ENCODE measurements around the gene PFN3.
"Not testable (repeated sequence)": the region's sequence is repeated elsewhere in the genome, so short reads cannot be mapped to it uniquely, and the experiment has no call there.

PFN3 gene

GRCh38 chr5:177419046-177419445 lies 18.6 kb upstream of the PFN3 start:
- Histone ChIP-seq H2AK5ac (ENCODE audit: low read length) (no peak overlapping the region), H3K4me3 (ENCODE audit: low read depth, low read length) (no peak overlapping the region), H3K4me1 (ENCODE audit: control insufficient read depth in 1 of 2, insufficient read depth in 2 of 2, low read length in 2 of 2) (no peaks in the 10 kb centered on the region), H2BK120ac (ENCODE audit: insufficient read depth, low read length, poor library complexity) (no peak overlapping the region), H3K9me3 (ENCODE audit: insufficient read depth, low read depth, low read length) (no peaks in the 10 kb centered on the region), H2BK5ac (ENCODE audit: low read depth, low read length, poor library complexity) (no peak overlapping the region), H3K9ac (ENCODE audit: low read length) (no peak overlapping the region), H3K4ac (ENCODE audit: low read depth, low read length) (no peak overlapping the region), H3K27ac (ENCODE audit: low read depth, low read length) (no peak overlapping the region), H3K23ac (ENCODE audit: low read length) (no peak overlapping the region), H4K12ac (ENCODE audit: low read depth, low read length) (no peak overlapping the region), H4K8ac (ENCODE audit: low read depth, low read length) (no peak overlapping the region), H3K27me3 (ENCODE audit: insufficient read depth, low read length) (no peaks in the 10 kb centered on the region), H3K36me3 (ENCODE audit: control insufficient read depth in 1 of 2, insufficient read depth in 2 of 2, low read length in 2 of 2) (no peaks in the 10 kb centered on the region), H2BK12ac (ENCODE audit: low read length) (no peak overlapping the region), H2AFZ (ENCODE audit: insufficient read depth, low read length, poor library complexity) (no peak overlapping the region), H3K14ac (ENCODE audit: low read length) (no peak overlapping the region), H3K79me2 (ENCODE audit: control insufficient read depth, insufficient read depth, low read length, poor library complexity) (no peaks in the 10 kb centered on the region), H3K18ac (ENCODE audit: low read length) (no peak overlapping the region), H4K91ac (ENCODE audit: low read depth, low read length) (no peak overlapping the region), H3K79me1 (ENCODE audit: low read length) (no peaks in the 10 kb centered on the region), H3K4me2 (ENCODE audit: low read length) (no peak overlapping the region)
- DNase-seq: peak; percentile 52 to 91
- WGBS (ENCODE audit: extremely low coverage, insufficient coverage, insufficient read length): no CpG with 5 or more reads among the region's 3 CpGs

GRCh38 chr5:177417081-177417480 lies 16.6 kb upstream of the PFN3 start:
- not testable (repeated sequence) for H2BK12ac ChIP-seq (ENCODE audit: low read length); H3K9me3 ChIP-seq (ENCODE audit: insufficient read depth, low read depth, low read length); H2BK5ac ChIP-seq (ENCODE audit: low read depth, low read length, poor library complexity); H2BK120ac ChIP-seq (ENCODE audit: insufficient read depth, low read length, poor library complexity); H3K18ac ChIP-seq (ENCODE audit: low read length); DNase-seq; H3K27ac ChIP-seq (ENCODE audit: low read depth, low read length); H3K4ac ChIP-seq (ENCODE audit: low read depth, low read length); H4K12ac ChIP-seq (ENCODE audit: low read depth, low read length); H3K9ac ChIP-seq (ENCODE audit: low read length); H3K4me1 ChIP-seq (ENCODE audit: control insufficient read depth in 1 of 2, insufficient read depth in 2 of 2, low read length in 2 of 2); H3K4me2 ChIP-seq (ENCODE audit: low read length); H3K23ac ChIP-seq (ENCODE audit: low read length); H3K36me3 ChIP-seq (ENCODE audit: control insufficient read depth in 1 of 2, insufficient read depth in 2 of 2, low read length in 2 of 2); H3K27me3 ChIP-seq (ENCODE audit: insufficient read depth, low read length); H4K8ac ChIP-seq (ENCODE audit: low read depth, low read length); H3K14ac ChIP-seq (ENCODE audit: low read length); H3K79me2 ChIP-seq (ENCODE audit: control insufficient read depth, insufficient read depth, low read length, poor library complexity); H2AFZ ChIP-seq (ENCODE audit: insufficient read depth, low read length, poor library complexity); H2AK5ac ChIP-seq (ENCODE audit: low read length); H4K91ac ChIP-seq (ENCODE audit: low read depth, low read length); H3K4me3 ChIP-seq (ENCODE audit: low read depth, low read length); H3K79me1 ChIP-seq (ENCODE audit: low read length)
- no CpG with 5 or more reads among the region's 6 CpGs for WGBS (ENCODE audit: extremely low coverage, insufficient coverage, insufficient read length)

GRCh38 chr5:177414481-177414880 lies 14.0 kb upstream of the PFN3 start:
- H3K27me3 ChIP-seq (ENCODE audit: insufficient read depth, low read length): no peaks in the 10 kb centered on the region
- no peak overlapping the region for H3K14ac ChIP-seq (ENCODE audit: low read length)
- H3K18ac ChIP-seq (ENCODE audit: low read length): no peak overlapping the region
- H3K27ac ChIP-seq (ENCODE audit: low read depth, low read length): no peak overlapping the region
- no peak overlapping the region for H3K9ac ChIP-seq (ENCODE audit: low read length)
- H3K79me2 ChIP-seq (ENCODE audit: control insufficient read depth, insufficient read depth, low read length, poor library complexity): no peaks in the 10 kb centered on the region
- H3K4me1 ChIP-seq (ENCODE audit: control insufficient read depth in 1 of 2, insufficient read depth in 2 of 2, low read length in 2 of 2): no peaks in the 10 kb centered on the region
- no peaks in the 10 kb centered on the region for H3K36me3 ChIP-seq (ENCODE audit: control insufficient read depth in 1 of 2, insufficient read depth in 2 of 2, low read length in 2 of 2)
- no peak overlapping the region for H2BK120ac ChIP-seq (ENCODE audit: insufficient read depth, low read length, poor library complexity)
- DNase-seq: no peak
- H3K23ac ChIP-seq (ENCODE audit: low read length): no peak overlapping the region
- H2BK12ac ChIP-seq (ENCODE audit: low read length): no peak overlapping the region
- H2AK5ac ChIP-seq (ENCODE audit: low read length): no peak overlapping the region
- WGBS (ENCODE audit: extremely low coverage, insufficient coverage, insufficient read length): no CpG with 5 or more reads among the region's 3 CpGs
- no peak overlapping the region for H2BK5ac ChIP-seq (ENCODE audit: low read depth, low read length, poor library complexity)
- no peak overlapping the region for H3K4ac ChIP-seq (ENCODE audit: low read depth, low read length)
- H3K79me1 ChIP-seq (ENCODE audit: low read length): no peaks in the 10 kb centered on the region
- H4K12ac ChIP-seq (ENCODE audit: low read depth, low read length): no peak overlapping the region
- H3K4me2 ChIP-seq (ENCODE audit: low read length): no peak overlapping the region
- H4K91ac ChIP-seq (ENCODE audit: low read depth, low read length): no peak overlapping the region
- no peak overlapping the region for H3K4me3 ChIP-seq (ENCODE audit: low read depth, low read length)
- no peak overlapping the region for H2AFZ ChIP-seq (ENCODE audit: insufficient read depth, low read length, poor library complexity)
- no peak overlapping the region for H4K8ac ChIP-seq (ENCODE audit: low read depth, low read length)
- no peaks in the 10 kb centered on the region for H3K9me3 ChIP-seq (ENCODE audit: insufficient read depth, low read depth, low read length)

GRCh38 chr5:177412603-177413233 lies 12.3 kb upstream of the PFN3 start:
- H2BK120ac ChIP-seq (ENCODE audit: insufficient read depth, low read length, poor library complexity): no peak overlapping the region
- no peak overlapping the region for H3K4me3 ChIP-seq (ENCODE audit: low read depth, low read length)
- no peak overlapping the region for H4K12ac ChIP-seq (ENCODE audit: low read depth, low read length)
- H2BK12ac ChIP-seq (ENCODE audit: low read length): no peak overlapping the region
- H3K4me1 ChIP-seq (ENCODE audit: control insufficient read depth in 1 of 2, insufficient read depth in 2 of 2, low read length in 2 of 2): no peaks in the 10 kb centered on the region
- WGBS (ENCODE audit: extremely low coverage, insufficient coverage, insufficient read length): no CpG with 5 or more reads among the region's 8 CpGs
- peak overlapping the region; percentile 68 for H3K23ac ChIP-seq (ENCODE audit: low read length)
- no peak overlapping the region for H3K18ac ChIP-seq (ENCODE audit: low read length)
- no peaks in the 10 kb centered on the region for H3K27me3 ChIP-seq (ENCODE audit: insufficient read depth, low read length)
- H3K27ac ChIP-seq (ENCODE audit: low read depth, low read length): no peak overlapping the region
- no peak overlapping the region for H4K8ac ChIP-seq (ENCODE audit: low read depth, low read length)
- no peak overlapping the region for H2BK5ac ChIP-seq (ENCODE audit: low read depth, low read length, poor library complexity)
- no peak overlapping the region for H3K4ac ChIP-seq (ENCODE audit: low read depth, low read length)
- H3K36me3 ChIP-seq (ENCODE audit: control insufficient read depth in 1 of 2, insufficient read depth in 2 of 2, low read length in 2 of 2): no peaks in the 10 kb centered on the region
- no peak overlapping the region for H3K9ac ChIP-seq (ENCODE audit: low read length)
- no peaks in the 10 kb centered on the region for H3K79me1 ChIP-seq (ENCODE audit: low read length)
- H2AFZ ChIP-seq (ENCODE audit: insufficient read depth, low read length, poor library complexity): no peak overlapping the region
- H3K9me3 ChIP-seq (ENCODE audit: insufficient read depth, low read depth, low read length): peaks cover 1% of the 10 kb centered on the region
- H4K91ac ChIP-seq (ENCODE audit: low read depth, low read length): no peak overlapping the region
- H3K4me2 ChIP-seq (ENCODE audit: low read length): no peak overlapping the region
- H3K79me2 ChIP-seq (ENCODE audit: control insufficient read depth, insufficient read depth, low read length, poor library complexity): no peaks in the 10 kb centered on the region
- H2AK5ac ChIP-seq (ENCODE audit: low read length): no peak overlapping the region
- no peak overlapping the region for H3K14ac ChIP-seq (ENCODE audit: low read length)
- no peak for DNase-seq
